ENCODE results near the gene FGF7.
"Not testable (repeated sequence)": the region's sequence is repeated elsewhere in the genome, so short reads cannot be mapped to it uniquely, and the experiment has no call there.

FGF7 gene

DNA sequence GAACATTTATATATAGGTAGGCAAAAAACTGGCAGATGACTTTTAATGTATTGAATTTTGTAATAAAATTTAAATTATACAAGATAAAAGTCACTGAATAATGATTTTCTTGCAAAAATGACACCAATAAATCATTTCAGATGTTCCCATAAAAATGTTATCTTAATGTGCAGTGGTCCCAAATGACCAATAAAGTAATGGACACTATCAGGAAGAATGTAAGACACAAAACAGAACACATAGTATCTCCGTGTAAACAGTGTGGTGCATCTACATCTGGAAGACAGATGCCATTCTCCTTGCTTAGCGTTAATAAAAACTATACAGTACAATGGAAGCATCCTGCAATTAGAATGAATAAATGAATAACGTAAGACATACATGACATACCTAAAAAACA is 41.5 kb downstream of the FGF7 start:
- H3K9ac ChIP-seq = no peak overlapping the region
- H3K9me3 ChIP-seq = no peaks in the 10 kb centered on the region
- no peaks in the 10 kb centered on the region for H3K4me1 ChIP-seq
- no peak overlapping the region for H3K4me3 ChIP-seq
- no peaks in the 10 kb centered on the region for H3K27me3 ChIP-seq
- no peaks in the 10 kb centered on the region for H3K36me3 ChIP-seq
- H4K20me1 ChIP-seq = no peaks in the 10 kb centered on the region
- no peak overlapping the region for H3K27ac ChIP-seq
- H3K4me2 ChIP-seq = no peak overlapping the region
- TF ChIP-seq Cebpa-rat (IDR thresholded peaks at IDR 0.05) = no peak

DNA sequence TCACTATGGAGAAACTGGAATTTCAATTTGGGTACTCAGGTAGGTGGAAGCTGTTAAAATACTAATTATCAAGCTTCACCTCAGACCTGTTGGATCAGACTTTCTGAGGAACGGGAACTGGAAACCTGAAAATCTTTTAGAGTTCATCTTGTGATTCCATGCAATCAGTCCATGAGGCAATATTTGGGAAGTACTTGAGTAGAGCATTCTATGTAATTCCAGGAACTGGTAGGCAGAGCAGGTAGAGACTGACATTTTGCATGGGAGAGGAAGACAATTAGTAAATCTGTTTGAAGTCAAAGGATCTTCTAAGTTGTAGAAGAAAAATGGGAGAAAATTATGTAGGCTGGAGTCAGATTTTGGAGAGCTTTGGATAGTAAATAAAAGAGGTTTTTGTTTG is 43.1 kb downstream of the FGF7 start:
- no peak overlapping the region for H3K4me2 ChIP-seq
- no peaks in the 10 kb centered on the region for H3K27me3 ChIP-seq
- no peaks in the 10 kb centered on the region for H3K9me3 ChIP-seq
- no peaks in the 10 kb centered on the region for H3K4me1 ChIP-seq
- H3K9ac ChIP-seq = no peak overlapping the region
- H3K36me3 ChIP-seq = no peaks in the 10 kb centered on the region
- no peak overlapping the region for H3K27ac ChIP-seq
- TF ChIP-seq Cebpa-rat (IDR thresholded peaks at IDR 0.05) = no peak
- H3K4me3 ChIP-seq = no peak overlapping the region
- H4K20me1 ChIP-seq = no peaks in the 10 kb centered on the region

DNA sequence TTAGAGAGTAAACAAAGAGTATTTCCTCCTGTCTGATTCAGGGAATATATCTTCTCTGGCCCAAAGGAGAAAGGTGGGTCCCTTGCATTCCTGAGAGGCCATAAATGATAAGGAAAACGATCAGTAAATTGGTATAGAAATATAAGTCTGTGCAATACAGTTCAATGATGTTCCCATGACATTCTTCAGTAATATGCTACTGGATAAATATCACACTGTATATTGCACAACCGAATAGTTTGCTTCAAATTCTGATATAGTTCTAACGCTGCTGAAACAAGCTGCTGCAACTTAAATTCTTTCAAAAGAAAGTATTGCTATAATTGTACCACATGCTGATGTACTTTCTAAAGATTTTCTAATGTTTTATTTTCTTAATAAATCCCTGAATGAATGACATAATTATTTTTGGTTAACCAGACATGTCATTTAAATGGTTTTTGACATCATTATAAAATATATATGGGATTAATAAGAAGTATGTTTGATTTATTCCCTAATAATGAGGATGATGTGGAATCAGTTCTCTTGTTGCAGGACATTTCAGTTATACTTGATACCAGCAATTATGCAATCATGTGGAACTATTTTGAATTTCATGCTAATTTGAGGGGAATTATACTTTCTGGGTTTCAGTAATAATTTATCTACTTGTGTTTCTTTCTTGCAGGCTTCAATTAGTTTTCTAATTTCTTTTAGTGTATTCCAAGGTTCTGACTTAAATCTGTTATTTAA is 44.9 kb downstream of the FGF7 start:
- Histone ChIP-seq H3K9me3 (no peaks in the 10 kb centered on the region), H3K4me1 (no peaks in the 10 kb centered on the region), H3K9ac (no peak overlapping the region), H4K20me1 (no peaks in the 10 kb centered on the region), H3K4me3 (no peak overlapping the region), H3K27ac (no peak overlapping the region), H3K27me3 (no peaks in the 10 kb centered on the region), H3K36me3 (no peaks in the 10 kb centered on the region), H3K4me2 (no peak overlapping the region)
- TF ChIP-seq Cebpa-rat (IDR thresholded peaks at IDR 0.05) = no peak

DNA sequence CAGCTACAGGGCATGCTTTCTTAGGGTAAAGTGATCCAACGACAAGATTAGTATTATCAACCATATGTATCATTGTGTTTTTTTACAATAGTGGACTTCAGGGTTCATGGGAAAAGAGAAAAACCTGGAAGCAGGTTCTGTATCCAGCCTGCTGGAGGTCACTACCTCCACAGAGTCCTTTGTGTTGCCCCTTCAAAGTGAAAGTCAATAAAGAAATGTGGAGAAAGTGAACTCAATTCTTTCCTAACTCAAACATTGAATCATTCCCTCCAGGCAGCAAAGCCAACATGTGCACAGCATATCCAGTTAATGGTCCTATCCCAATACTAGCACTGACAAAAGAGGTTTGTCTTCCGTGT is 45.4 kb downstream of the FGF7 start:
- Histone ChIP-seq H3K9ac (no peak overlapping the region), H4K20me1 (no peaks in the 10 kb centered on the region), H3K27ac (no peak overlapping the region), H3K36me3 (no peaks in the 10 kb centered on the region), H3K9me3 (no peaks in the 10 kb centered on the region), H3K27me3 (no peaks in the 10 kb centered on the region), H3K4me3 (no peak overlapping the region), H3K4me1 (no peaks in the 10 kb centered on the region), H3K4me2 (no peak overlapping the region)
- no peak for TF ChIP-seq Cebpa-rat (IDR thresholded peaks at IDR 0.05)

DNA sequence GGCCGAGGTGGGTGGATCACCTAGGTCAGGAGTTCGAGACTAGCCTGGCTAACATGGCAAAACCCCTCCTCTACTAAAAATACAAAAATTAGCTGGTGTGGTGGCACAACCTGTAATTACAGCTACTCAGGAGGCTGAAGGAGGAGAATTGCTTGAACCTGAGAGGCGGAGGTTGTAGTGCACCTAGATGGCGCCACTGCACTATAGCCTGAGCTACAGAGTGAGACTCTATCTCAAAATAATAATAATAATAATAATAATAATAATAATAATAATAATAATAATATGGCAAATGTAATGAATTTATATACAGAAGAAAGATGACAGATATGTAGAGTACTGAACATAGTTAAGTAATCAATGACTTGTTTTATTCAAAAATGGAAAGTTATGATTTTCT is 48.2 kb downstream of the FGF7 start:
- H3K4me2 ChIP-seq, H3K4me1 ChIP-seq, H3K27me3 ChIP-seq, H3K36me3 ChIP-seq, H3K9me3 ChIP-seq, H4K20me1 ChIP-seq, H3K9ac ChIP-seq, H3K27ac ChIP-seq, H3K4me3 ChIP-seq: not testable (repeated sequence)

DNA sequence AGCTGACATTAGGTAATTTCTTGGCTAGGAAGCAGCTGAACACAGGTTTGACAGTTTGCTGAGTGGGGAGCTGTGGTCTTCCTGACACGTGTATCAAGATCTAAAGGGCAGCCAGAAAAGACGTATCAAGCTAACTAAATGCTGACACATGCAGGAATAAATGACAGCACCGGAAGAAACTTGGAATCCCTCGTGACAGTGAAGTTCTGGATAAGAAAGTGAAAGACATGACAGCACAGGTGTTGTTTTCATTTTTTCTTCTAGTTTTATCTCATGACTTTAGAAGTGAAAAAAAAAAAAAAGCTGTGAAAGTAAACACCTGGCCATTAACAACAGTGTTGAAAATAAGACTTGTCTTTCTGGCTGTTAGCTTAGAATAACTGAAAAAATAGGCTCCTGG is 48.7 kb downstream of the FGF7 start:
- no peaks in the 10 kb centered on the region for H4K20me1 ChIP-seq
- no peaks in the 10 kb centered on the region for H3K27me3 ChIP-seq
- no peaks in the 10 kb centered on the region for H3K36me3 ChIP-seq
- H3K9me3 ChIP-seq = no peaks in the 10 kb centered on the region
- H3K4me2 ChIP-seq = no peak overlapping the region
- no peak overlapping the region for H3K9ac ChIP-seq
- H3K4me1 ChIP-seq = no peaks in the 10 kb centered on the region
- TF ChIP-seq Cebpa-rat (IDR thresholded peaks at IDR 0.05) = no peak
- no peak overlapping the region for H3K4me3 ChIP-seq
- H3K27ac ChIP-seq = no peak overlapping the region

DNA sequence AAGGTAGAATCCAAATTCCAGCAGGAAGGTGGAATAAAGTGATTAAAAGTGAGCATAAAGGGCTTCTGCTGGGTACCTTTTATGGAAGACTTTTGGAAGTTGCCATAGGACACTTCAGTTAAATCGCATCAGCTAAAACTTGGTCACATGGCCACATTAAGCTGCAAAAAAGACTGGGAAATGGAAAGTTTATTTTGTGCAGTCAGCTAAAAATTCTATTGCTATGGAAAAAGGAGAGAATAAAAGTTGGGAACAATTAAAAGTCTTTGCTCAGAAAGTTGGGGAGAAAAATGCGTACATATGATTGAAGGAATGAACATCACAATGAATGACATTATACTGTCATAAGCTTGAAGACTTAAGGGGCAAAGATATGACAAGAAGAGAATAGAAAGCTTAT is 49.3 kb downstream of the FGF7 start:
- TF ChIP-seq Cebpa-rat (IDR thresholded peaks at IDR 0.05) = no peak
- H3K27ac ChIP-seq = no peak overlapping the region
- no peaks in the 10 kb centered on the region for H3K9me3 ChIP-seq
- no peaks in the 10 kb centered on the region for H3K36me3 ChIP-seq
- H3K4me2 ChIP-seq = no peak overlapping the region
- H3K4me1 ChIP-seq = no peaks in the 10 kb centered on the region
- no peaks in the 10 kb centered on the region for H3K27me3 ChIP-seq
- H3K4me3 ChIP-seq = no peak overlapping the region
- no peak overlapping the region for H3K9ac ChIP-seq
- H4K20me1 ChIP-seq = no peaks in the 10 kb centered on the region

DNA sequence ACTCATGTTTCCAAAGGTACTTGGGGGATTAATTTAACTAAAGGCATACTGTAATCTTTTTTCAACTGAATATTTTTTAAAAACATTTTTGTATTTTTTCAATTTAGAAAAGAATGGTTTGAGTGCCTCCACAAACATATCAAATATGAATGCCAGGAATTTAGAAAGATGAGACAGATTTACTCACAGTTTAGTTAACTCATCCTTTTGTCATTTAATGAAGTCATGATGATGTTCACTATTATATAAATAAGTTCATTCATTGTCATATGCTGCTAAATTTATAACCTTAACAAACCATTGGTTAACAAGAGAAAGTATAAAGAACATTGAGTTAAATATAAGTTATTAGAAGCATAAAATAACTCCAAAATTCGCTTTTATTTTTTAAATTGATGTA is 50.0 kb downstream of the FGF7 start:
- H3K9ac ChIP-seq = no peak overlapping the region
- TF ChIP-seq Cebpa-rat (IDR thresholded peaks at IDR 0.05) = no peak
- no peaks in the 10 kb centered on the region for H3K36me3 ChIP-seq
- H3K4me1 ChIP-seq = no peaks in the 10 kb centered on the region
- H3K4me2 ChIP-seq = no peak overlapping the region
- H4K20me1 ChIP-seq = no peaks in the 10 kb centered on the region
- H3K4me3 ChIP-seq = no peak overlapping the region
- no peak overlapping the region for H3K27ac ChIP-seq
- no peaks in the 10 kb centered on the region for H3K9me3 ChIP-seq
- H3K27me3 ChIP-seq = no peaks in the 10 kb centered on the region

DNA sequence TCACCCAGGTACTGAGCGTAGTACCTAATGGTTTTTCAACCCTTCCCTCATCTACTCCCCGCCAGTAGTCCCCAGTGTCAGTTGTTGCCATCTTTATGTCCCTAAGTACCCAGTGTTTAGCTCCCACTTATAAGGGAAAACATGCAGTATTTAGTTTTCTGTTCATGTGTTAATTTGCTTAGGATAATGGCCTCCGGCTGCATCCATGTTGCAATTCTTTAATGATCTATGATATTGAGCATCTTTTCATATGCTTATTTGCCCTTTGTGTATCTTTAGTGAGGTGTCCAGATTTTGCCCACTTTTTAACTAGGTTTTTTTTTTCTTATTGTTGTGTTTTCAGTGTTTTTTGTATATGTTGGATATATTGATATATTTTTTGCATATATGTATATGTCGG is 55.0 kb downstream of the FGF7 start:
- H4K20me1 ChIP-seq, H3K36me3 ChIP-seq, H3K9ac ChIP-seq, H3K4me2 ChIP-seq, H3K4me1 ChIP-seq, H3K9me3 ChIP-seq, H3K4me3 ChIP-seq, H3K27ac ChIP-seq, H3K27me3 ChIP-seq: not testable (repeated sequence)

DNA sequence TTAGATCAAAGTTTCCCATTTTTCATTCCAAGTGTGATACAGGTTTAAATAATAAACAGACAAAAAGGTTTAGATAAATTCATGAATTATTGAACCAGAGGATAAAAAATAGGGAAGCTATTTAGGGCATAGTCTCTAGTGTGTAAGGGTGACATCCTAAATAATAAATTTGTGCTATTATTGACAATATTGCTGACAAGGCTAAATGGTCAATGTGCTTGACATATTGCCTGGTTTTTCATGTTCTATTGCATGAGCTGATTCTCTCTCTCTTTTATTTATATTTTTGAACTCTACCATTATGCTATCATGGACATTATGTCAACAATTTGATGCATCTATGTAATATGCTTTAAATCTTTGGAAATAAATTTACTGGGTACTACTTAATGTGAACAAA is 55.9 kb downstream of the FGF7 start:
- not testable (repeated sequence) for H3K27ac ChIP-seq, H3K36me3 ChIP-seq, H3K27me3 ChIP-seq, H3K4me3 ChIP-seq, H3K9me3 ChIP-seq, H3K9ac ChIP-seq, H4K20me1 ChIP-seq, H3K4me1 ChIP-seq, H3K4me2 ChIP-seq

DNA sequence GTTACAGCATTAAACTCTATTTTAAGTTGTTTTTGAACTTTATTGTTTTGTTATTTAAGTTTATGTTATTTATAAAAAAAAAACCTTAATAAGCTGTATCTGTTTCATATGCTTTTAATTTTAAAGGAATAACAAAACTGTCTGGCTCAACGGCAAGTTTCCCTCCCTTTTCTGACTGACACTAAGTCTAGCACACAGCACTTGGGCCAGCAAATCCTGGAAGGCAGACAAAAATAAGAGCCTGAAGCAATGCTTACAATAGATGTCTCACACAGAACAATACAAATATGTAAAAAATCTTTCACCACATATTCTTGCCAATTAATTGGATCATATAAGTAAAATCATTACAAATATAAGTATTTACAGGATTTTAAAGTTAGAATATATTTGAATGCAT is 62.4 kb downstream of the FGF7 start:
- not testable (repeated sequence) for H3K27me3 ChIP-seq, H3K36me3 ChIP-seq, H4K20me1 ChIP-seq, H3K4me1 ChIP-seq, H3K4me3 ChIP-seq, H3K4me2 ChIP-seq, H3K9ac ChIP-seq, H3K27ac ChIP-seq, H3K9me3 ChIP-seq
